Measurements from ENCODE around the gene NR2F1-AS1. TPM values are rescaled to one million over a fixed set of nuclear protein-coding genes. Genes with fewer than 3 reads are reported as not detected.

Gene NR2F1-AS1
- total RNA-seq, 1 experiment from 2014 or later = 24.1 TPM

DNA sequence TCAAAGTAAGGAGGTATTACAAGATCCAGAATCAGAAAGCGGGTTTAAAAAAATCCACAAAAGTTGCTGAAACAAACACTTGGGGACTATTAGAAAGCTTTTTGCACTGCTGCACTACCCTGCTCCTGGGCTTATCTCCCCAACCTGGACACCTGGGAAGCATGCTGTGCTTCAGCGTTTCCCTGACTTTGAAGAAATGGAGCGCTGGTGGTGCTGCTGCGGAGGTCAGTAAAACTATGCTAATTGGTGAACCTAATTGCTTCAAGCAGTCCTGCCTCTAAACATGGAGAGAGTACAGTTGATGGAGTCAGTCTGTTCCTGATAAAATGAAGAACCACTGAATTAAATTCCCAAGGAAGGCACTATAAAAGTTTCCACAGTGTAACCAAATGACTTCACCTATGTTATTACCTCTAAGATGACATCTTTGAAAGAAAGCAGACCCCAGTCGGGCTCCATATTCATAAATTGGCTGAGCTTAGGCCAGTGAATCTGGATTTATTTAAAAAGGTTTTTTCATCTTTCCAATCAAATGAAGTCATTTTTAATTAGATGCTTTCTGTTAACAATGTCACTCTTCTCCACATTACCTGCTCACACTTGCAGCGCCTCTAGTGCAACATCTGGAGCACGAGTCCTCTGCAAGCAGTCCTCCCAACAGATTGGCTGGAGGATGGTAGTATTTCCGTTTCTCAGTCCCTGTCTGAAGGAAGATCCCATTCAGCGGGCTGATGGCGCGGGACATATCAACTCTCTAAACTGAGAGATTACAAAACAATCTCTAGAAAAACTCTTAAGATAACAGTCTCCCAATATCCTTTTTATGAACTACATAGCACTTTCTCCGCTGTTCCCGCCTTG is 11.5 kb downstream of the NR2F1-AS1 start:
- Histone ChIP-seq H3K36me3 (ENCODE audit: low read depth, low read length) (peaks cover 22% of the 10 kb centered on the region), H3K4me3 (ENCODE audit: low read length) (no peak overlapping the region), H4K20me1 (ENCODE audit: low read length) (no peaks in the 10 kb centered on the region), H3K9me2 (replicated peaks; ENCODE audit: low read length) (no peaks in the 10 kb centered on the region), H3K27ac (ENCODE audit: low read length) (no peak overlapping the region), H3K4me1 (ENCODE audit: insufficient read depth, low read length) (peaks cover 6% of the 10 kb centered on the region; the same call in 1 of the 2 replicates), H2AFZ (ENCODE audit: low read length) (no peak overlapping the region), H3K9me3 (ENCODE audit: low read length) (no peaks in the 10 kb centered on the region), H3K4me2 (ENCODE audit: low read length) (no peak overlapping the region), H3K9ac (ENCODE audit: low read length) (no peak overlapping the region), H3K27me3 (ENCODE audit: low read length) (no peaks in the 10 kb centered on the region), H3F3A (ENCODE audit: low read length, unreplicated experiment) (no peaks in the 10 kb centered on the region), H3K79me2 (ENCODE audit: low read length) (peaks cover 93% of the 10 kb centered on the region)
- ChIA-PET POLR2A (ENCODE audit: unreplicated experiment) (no interaction called here), CTCF (no interaction called here)
- intact Hi-C loops (cut with micrococcal nuclease) = no loop called here
- no TSS peak for BruUV-seq (replicated peaks)
- DNase-seq (no peak), ATAC-seq (no peak)
- TF ChIP-seq EZH2 (IDR thresholded peaks at IDR 0.05; ENCODE audit: low read length, unreplicated experiment) = no peak
- TF ChIP-seq EZH2phosphoT487 (IDR thresholded peaks at IDR 0.05; ENCODE audit: borderline replicate concordance, low read length) = no peak
- TF ChIP-seq, protein P1, sequence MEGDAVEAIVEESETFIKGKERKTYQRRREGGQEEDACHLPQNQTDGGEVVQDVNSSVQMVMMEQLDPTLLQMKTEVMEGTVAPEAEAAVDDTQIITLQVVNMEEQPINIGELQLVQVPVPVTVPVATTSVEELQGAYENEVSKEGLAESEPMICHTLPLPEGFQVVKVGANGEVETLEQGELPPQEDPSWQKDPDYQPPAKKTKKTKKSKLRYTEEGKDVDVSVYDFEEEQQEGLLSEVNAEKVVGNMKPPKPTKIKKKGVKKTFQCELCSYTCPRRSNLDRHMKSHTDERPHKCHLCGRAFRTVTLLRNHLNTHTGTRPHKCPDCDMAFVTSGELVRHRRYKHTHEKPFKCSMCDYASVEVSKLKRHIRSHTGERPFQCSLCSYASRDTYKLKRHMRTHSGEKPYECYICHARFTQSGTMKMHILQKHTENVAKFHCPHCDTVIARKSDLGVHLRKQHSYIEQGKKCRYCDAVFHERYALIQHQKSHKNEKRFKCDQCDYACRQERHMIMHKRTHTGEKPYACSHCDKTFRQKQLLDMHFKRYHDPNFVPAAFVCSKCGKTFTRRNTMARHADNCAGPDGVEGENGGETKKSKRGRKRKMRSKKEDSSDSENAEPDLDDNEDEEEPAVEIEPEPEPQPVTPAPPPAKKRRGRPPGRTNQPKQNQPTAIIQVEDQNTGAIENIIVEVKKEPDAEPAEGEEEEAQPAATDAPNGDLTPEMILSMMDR (conservative IDR thresholded peaks at IDR 0.05; ENCODE audit: low read depth, low read length) = no peak

DNA sequence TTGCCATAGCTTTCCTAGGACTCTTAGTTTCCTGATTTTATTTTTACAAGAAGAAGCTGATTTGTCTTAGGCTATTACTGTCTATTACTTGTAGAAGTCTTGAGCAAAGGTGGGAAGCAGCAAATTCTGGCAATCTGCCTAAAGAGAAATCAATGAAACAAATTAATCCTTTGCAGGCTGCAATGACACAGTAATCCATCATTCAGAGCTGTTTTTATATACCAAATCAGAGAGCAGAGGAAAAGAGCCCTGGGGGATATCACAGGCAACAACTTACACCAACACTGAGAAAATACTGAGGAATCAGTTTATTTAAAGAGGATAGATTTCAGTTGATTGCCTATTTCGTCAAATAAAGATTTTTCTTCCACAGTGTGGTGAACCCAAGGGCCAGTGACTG is 13.6 kb downstream of the NR2F1-AS1 start:
- H3K4me1 ChIP-seq (ENCODE audit: insufficient read depth, low read length) = peaks cover 16% of the 10 kb centered on the region
- POLR2A ChIA-PET (ENCODE audit: unreplicated experiment) = no interaction called here
- H3K9me2 ChIP-seq (replicated peaks; ENCODE audit: low read length) = no peaks in the 10 kb centered on the region
- H3K36me3 ChIP-seq (ENCODE audit: low read depth, low read length) = peaks cover 12% of the 10 kb centered on the region
- H3F3A ChIP-seq (ENCODE audit: low read length, unreplicated experiment) = no peaks in the 10 kb centered on the region
- H3K27me3 ChIP-seq (ENCODE audit: low read length) = no peaks in the 10 kb centered on the region
- H3K4me2 ChIP-seq (ENCODE audit: low read length) = no peak overlapping the region
- no peaks in the 10 kb centered on the region for H4K20me1 ChIP-seq (ENCODE audit: low read length)
- no peak for ATAC-seq
- no peak overlapping the region for H2AFZ ChIP-seq (ENCODE audit: low read length)
- TF ChIP-seq, protein P1 (conservative IDR thresholded peaks at IDR 0.05; ENCODE audit: low read depth, low read length) = no peak
- no peak for TF ChIP-seq EZH2 (IDR thresholded peaks at IDR 0.05; ENCODE audit: low read length, unreplicated experiment)
- no peak for TF ChIP-seq EZH2phosphoT487 (IDR thresholded peaks at IDR 0.05; ENCODE audit: borderline replicate concordance, low read length)
- no peak overlapping the region for H3K4me3 ChIP-seq (ENCODE audit: low read length)
- H3K9me3 ChIP-seq (ENCODE audit: low read length) = no peaks in the 10 kb centered on the region
- intact Hi-C loops (cut with micrococcal nuclease) = no loop called here
- DNase-seq = no peak
- no peak overlapping the region for H3K27ac ChIP-seq (ENCODE audit: low read length)
- BruUV-seq (replicated peaks) = no TSS peak
- CTCF ChIA-PET = no interaction called here
- peaks cover 87% of the 10 kb centered on the region for H3K79me2 ChIP-seq (ENCODE audit: low read length)
- no peak overlapping the region for H3K9ac ChIP-seq (ENCODE audit: low read length)

DNA sequence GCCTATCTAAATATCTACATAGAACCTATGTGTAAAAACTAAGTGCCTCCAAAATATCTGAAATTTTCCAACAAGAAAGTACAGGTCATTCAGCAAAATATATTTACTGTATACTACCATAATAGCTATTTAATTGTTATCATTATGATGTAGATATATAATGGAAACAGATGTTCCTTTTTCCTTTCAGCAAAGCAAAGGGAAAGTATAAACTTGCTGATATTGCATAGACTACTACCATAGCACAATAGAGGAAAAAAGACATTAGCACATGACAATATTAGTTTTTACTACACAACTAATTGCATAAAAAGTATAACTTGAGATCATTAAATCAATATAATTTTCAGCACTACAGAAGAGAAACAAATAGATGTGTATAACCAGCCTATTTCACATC is 14.9 kb downstream of the NR2F1-AS1 start:
- peaks cover 16% of the 10 kb centered on the region for H3K4me1 ChIP-seq (ENCODE audit: insufficient read depth, low read length)
- ChIA-PET CTCF (no interaction called here), POLR2A (ENCODE audit: unreplicated experiment) (no interaction called here)
- TF ChIP-seq EZH2 (IDR thresholded peaks at IDR 0.05; ENCODE audit: low read length, unreplicated experiment) (no peak), EZH2phosphoT487 (IDR thresholded peaks at IDR 0.05; ENCODE audit: borderline replicate concordance, low read length) (no peak)
- TF ChIP-seq, protein P1 (conservative IDR thresholded peaks at IDR 0.05; ENCODE audit: low read depth, low read length) = no peak
- H3K4me2 ChIP-seq (ENCODE audit: low read length) = no peak overlapping the region
- H3K79me2 ChIP-seq (ENCODE audit: low read length) = peaks cover 74% of the 10 kb centered on the region
- no peak overlapping the region for H3K4me3 ChIP-seq (ENCODE audit: low read length)
- no peak overlapping the region for H3K9ac ChIP-seq (ENCODE audit: low read length)
- no peak overlapping the region for H3K27ac ChIP-seq (ENCODE audit: low read length)
- no peak for DNase-seq
- no peaks in the 10 kb centered on the region for H3K9me3 ChIP-seq (ENCODE audit: low read length)
- H3F3A ChIP-seq (ENCODE audit: low read length, unreplicated experiment) = no peaks in the 10 kb centered on the region
- no TSS peak for BruUV-seq (replicated peaks)
- no peaks in the 10 kb centered on the region for H3K27me3 ChIP-seq (ENCODE audit: low read length)
- no peaks in the 10 kb centered on the region for H4K20me1 ChIP-seq (ENCODE audit: low read length)
- H3K9me2 ChIP-seq (replicated peaks; ENCODE audit: low read length) = no peaks in the 10 kb centered on the region
- intact Hi-C loops (cut with micrococcal nuclease) = no loop called here
- peaks cover 9% of the 10 kb centered on the region; the same call in 1 of the 2 replicates for H3K36me3 ChIP-seq (ENCODE audit: low read depth, low read length)
- ATAC-seq = no peak
- no peak overlapping the region for H2AFZ ChIP-seq (ENCODE audit: low read length)

Measured in PC-3 (cell line).